Fibroblast of mammary gland (primary cell): Measurements from ENCODE around the gene ASAP2.

ENCODE experiments used
- DNase-seq: peaks from one replicate; pipeline ENCODE4 v3.0.0-alpha.2; 2010; ENCODE audit warnings: low read depth
- H3K4me3 ChIP-seq: 2 replicates; pipeline ENCODE4 v1.5.1; 2011; ENCODE audit warnings: low read depth, mild to moderate bottlenecking, low read length, moderate library complexity; ENCODE audit not compliant: control insufficient read depth
- CTCF ChIP-seq: conservative IDR thresholded peaks from 2 replicates; pipeline ENCODE4 v1.5.1; 2011; ENCODE audit warnings: low read depth, low read length, inconsistent platforms; ENCODE audit not compliant: control insufficient read depth, insufficient read depth

Gene ASAP2

GRCh38 chr2:9297807-9298206 lies 91.2 kb downstream of the ASAP2 start:
- TF ChIP-seq CTCF: no peak
- no peak overlapping the region for H3K4me3 ChIP-seq
- DNase-seq: no peak

- no peak overlapping the region for H3K4me3 ChIP-seq
- no peak for DNase-seq
- no peak for TF ChIP-seq CTCF
Measured at GRCh38 chr2:9298583-9298982, 92.0 kb downstream of the ASAP2 start.

GRCh38 chr2:9299161-9300100 lies 92.8 kb downstream of the ASAP2 start:
- no peak for DNase-seq
- no peak overlapping the region for H3K4me3 ChIP-seq

GRCh38 chr2:9300214-9300613 lies 93.6 kb downstream of the ASAP2 start:
- no peak overlapping the region for H3K4me3 ChIP-seq
- no peak for TF ChIP-seq CTCF
- no peak for DNase-seq

More at GRCh38 chr2:9299161-9300100, 92.8 kb downstream of the ASAP2 start:
- no peak for TF ChIP-seq CTCF

- no peak for TF ChIP-seq CTCF
- H3K4me3 ChIP-seq: no peak overlapping the region
- no peak for DNase-seq
Measured at GRCh38 chr2:9300829-9301453, 94.3 kb downstream of the ASAP2 start.

- DNase-seq: no peak
- no peak for TF ChIP-seq CTCF
- no peak overlapping the region for H3K4me3 ChIP-seq
Measured at GRCh38 chr2:9302755-9303154, 96.1 kb downstream of the ASAP2 start.
